KBM-7 (cell line): ENCODE data around the gene WFDC9.
"Not testable (repeated sequence)": the region's sequence is repeated elsewhere in the genome, so short reads cannot be mapped to it uniquely, and the experiment has no call there.

Experiments used
- DNase-seq: peaks from one replicate; pipeline ENCODE4 v3.0.0-alpha.2; 2015
- in situ Hi-C: fragments of 300-500 bp; cut with MboI; formaldehyde crosslinking; loops from 2 replicates; pipeline ENCODE4 v1.14.3; 2020; ENCODE audit warnings: low sequenced_read_pairs, low pct_unique_long_range_greater_than_20kb, mixed read lengths

Gene WFDC9

DNA sequence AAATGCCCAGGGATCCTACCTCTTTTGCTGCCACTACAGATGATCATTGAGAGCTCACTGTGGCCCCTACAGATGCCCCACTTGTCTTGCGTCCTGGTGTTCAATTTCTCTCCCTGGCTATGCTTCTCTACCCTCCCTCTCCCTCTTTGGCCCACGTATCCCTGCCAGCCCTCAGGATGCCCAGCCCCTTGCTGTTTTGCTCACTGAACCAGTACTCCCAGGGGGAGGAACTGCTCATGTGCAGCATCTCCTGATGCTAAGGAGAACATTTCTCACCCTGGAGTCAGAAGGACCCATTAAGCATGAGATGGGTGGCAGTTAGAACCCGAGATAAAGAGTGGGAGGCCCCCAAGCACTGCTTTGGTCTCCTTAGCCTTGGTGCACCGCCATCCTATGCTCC, at the start of gene WFDC9:
Gene WFDC9 (minus strand): TSS at position 101 of the 400 bp plus-strand sequence. CDS start 21,103 bp downstream, outside the sequence.
- DNase-seq, result no peak
- in situ Hi-C loops, result no loop called here

DNA sequence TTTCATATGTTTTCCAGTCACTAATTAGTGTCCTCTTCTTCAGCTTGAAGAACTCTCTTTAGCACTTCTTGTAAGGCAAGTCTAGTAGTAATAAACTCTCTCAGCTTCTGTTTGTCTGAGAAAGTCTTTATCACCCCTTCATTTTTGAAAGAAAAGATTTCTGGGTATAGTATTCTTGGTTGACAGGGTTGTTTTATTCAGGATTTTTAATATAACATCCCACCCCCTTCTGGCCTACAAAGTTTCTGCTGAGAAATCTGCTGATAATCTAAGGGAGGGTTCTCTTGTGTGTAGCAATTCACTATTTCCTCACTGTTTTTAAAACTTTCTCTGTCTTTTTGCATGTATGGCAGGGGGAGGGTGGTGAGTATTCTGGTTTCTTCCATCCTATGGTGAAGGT, 48.6 kb upstream of the WFDC9 start:
- in situ Hi-C loops, result no loop called here
- DNase-seq, result no peak

DNA sequence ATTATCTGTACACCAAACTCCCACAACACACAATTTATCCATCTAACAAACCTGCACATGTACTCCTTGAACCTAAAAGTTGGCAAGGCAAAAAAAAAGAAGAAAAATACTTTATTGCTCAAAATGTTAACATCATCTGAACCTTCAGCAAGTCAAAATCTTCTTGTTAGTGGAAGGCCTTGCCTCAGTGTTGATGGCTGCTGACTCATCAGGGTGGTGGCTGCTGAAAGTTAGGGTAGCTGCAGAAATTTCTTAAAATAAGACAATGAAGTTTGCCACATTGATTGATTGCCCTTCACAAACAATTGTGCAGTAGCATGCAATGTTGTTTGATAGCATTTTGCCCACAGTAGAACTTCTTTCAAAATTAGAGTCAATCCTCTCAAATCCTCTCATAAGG, 41.7 kb upstream of the WFDC9 start:
- DNase-seq, result no peak
- in situ Hi-C loops, result no loop called here

DNA sequence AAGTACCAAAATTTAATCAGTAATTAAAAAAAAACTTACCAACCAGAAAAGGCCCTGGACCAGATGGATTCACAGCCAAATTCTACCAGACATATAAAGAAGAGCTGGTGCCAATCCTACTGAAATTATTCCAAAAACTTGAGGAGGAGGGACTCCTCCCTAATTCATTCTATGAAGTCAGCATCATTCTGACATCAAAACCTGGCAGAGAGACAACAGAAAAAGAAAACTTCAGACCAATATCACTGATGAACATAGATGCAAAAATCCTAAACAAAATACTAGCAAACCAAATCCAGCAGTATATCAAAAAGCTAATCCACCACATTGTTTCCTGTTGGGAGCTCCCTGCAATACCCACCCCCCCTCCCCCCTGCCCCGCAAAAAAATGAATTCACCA, 39.1 kb upstream of the WFDC9 start, which contains the start of gene WFDC11:
Gene WFDC11 (minus strand): TSS at position 101 of the 400 bp plus-strand sequence. CDS start 19,639 bp downstream, outside the sequence.
- DNase-seq, result no peak
- in situ Hi-C loops, result no loop called here

DNA sequence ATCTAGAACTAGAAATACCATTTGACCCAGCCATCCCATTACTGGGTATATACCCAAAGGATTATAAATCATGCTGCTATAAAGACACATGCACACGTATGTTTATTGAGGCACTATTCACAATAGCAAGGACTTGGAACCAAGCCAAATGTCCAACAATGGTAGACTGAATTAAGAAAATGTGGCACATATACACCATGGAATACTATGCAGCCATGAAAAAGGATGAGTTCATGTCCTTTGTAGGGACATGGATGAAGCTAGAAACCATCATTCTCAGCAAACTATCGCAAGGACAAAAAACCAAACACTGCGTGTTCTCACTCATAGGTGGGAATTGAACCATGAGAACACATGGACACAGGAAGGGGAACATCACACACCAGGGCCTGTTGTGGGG, 26.0 kb upstream of the WFDC9 start:
- in situ Hi-C loops, DNase-seq: not testable (repeated sequence)

DNA sequence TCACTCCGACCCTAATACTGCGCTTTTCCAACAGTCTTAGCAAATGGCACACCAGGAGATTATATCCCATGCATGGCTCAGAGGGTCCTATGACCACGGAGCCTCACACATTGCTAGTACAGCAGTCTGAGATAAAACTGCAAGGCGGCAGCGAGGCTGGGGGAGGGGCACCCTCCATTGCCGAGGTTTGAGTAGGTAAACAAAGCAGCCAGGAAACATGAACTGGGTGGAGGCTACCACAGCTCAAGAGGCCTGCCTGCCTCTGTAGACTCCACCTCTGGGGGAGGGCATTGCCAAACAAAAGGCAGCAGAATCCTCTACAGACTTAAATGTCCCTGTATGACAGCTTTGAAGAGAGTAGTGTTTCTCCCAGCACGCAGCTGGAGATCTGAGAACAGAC, 20.6 kb upstream of the WFDC9 start:
- in situ Hi-C loops, result not testable (repeated sequence)

DNA sequence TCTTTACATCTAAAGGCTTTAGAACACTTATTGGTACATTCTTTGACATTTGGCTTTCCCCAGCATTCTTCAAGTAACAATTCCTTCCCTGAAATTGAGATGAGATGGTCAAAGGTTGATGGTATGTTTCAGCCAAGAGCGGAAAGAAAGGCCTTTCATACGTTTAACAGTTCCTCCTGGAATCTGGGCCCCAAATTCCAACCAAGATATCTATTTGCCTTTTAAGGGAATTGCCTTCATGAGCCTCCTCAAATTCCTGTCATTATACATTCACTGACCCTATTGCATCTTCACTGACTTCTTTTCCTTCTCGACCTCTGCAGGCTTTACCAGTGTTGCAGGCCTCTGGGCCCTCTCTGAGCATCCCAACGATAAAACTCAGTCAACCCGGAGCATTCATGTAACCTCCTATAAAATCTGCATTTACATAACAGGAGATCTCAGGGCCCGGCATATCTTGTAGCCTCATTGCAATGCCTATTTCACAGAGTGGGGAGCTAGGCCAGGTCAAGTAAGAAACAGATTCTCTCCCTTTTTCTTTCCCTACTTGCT, 18.3 kb upstream of the WFDC9 start:
- DNase-seq, result no peak
- in situ Hi-C loops, result no loop called here

More for the DNA sequence above, 20.6 kb upstream of the WFDC9 start:
- not testable (repeated sequence) for DNase-seq

DNA sequence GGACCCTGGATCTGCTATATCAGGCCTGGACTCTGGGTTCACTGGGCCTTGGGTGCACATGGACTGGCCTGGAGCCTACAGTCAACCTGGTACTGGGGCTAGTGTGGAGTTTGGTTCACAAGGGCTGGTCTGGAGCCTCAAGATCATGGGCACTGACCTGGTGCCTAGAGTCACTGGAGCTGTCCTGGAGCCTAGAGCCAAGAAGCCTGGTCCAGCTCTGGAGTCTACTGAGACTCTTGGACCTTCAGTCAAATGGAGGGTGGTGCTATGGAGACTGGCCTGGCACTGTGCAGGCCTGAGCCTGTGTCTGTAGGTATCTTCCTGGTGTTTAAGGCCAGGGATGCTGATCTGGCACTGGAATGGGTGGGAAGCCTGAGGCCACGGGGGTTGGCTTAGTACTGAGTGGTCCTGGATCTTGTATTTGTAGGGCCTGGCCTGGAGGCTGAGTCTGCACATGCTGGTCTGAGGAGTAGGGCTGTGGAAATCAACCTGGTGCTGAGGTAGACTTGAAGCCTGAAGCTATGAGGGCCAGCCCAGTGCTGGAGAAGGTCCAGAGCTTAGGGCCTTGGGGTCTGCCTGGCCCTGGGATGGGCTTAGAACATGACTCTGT, 16.5 kb upstream of the WFDC9 start:
- no peak for DNase-seq
- in situ Hi-C loops, result no loop called here

DNA sequence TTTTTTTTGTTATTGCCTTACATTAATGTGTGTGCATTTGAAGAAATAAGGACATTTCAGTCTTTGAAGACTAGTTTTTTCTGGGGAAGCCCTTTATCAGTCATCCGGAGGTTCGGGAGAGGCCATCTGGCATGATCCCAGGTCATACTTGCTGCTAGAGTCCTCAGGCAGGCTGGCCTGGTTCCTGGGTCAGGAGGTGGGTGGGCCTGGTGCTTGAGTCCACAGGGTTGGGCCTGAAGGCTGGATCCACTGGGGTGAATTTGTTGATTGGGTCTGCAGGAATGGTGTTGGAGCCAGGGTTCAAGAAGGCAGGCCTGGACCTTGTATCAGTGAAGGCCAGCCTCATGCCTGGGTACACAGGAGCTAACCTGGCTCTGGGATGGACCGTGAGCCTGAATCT, 15.8 kb upstream of the WFDC9 start:
- in situ Hi-C loops, result no loop called here

DNA sequence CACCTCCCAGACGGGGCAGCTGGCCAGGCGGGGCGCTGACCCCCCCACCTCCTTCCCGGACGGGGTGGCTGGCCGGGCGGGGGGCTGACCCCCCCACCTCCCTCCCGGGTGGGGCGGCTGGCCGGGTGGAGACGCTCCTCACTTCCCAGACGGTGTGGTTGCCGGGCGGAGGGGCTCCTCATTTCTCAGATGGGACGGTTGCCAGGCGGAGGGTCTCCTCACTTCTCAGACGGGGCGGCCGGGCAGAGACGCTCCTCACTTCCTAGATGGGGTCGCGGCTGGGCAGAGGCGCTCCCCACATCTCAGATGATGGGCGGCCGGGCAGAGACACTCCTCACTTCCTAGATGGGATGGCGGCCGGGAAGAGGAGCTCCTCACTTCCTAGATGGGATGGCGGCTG, 14.8 kb upstream of the WFDC9 start:
- DNase-seq, in situ Hi-C loops: not testable (repeated sequence)

More for the DNA sequence above, 15.8 kb upstream of the WFDC9 start:
- no peak for DNase-seq

DNA sequence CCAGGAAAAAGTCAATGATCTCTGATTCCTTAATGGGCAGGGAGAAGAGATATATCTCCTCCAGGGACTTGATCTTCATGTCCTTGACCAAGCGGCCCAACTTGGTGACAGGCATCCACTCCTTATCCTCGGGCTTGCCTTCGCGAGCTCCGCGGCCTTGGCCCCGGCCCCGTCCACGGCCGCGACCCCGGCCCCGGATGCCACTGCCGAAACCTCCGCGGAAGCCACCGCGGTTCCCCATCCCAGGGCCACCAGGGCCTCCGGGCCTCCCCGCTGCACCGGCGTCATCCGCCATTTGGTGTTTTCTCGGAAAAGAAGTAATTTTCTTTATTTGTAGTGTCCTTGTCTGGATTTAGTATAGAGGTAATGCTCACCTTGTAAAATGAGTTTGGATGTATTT, 10.0 kb upstream of the WFDC9 start:
- in situ Hi-C loops, DNase-seq: not testable (repeated sequence)

DNA sequence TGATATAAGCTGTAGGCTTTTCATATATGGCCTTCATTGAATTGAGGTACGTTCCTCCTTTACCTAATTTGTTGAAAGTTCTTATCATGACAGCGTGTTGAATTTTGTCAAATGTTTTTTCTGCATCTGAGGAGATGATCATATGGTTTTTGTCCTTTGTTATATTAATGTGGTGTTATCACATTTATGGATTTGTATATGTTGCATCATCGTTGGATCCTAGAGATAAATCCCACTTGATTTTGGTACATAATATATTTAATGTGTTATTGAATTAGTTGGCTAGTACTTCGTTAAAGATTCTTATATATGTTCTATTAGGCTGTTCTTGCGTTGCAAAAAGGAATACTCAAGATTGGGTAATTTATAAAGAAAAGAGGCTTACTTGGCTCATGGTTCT, 8.6 kb upstream of the WFDC9 start:
- in situ Hi-C loops, result no loop called here
- DNase-seq, result no peak

DNA sequence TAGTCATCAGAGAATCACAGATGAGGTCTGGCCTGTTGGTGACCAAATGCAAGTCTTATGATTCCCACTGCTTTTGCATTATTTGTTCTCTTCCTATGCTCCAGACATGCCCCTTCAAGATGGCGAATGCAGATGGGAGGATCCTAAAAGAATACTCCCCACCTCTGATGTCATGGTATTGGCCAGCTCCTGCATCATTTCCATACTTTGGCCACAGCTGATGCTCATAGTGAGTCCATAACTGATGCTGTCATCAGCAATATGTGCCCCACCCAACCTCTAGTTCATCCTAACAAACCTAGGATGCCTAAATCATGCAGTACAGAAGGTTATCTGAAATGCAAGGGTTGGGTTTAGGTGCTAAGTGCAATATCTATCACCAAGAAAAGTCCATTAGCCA, 5.4 kb upstream of the WFDC9 start:
- in situ Hi-C loops, result no loop called here
- no peak for DNase-seq

DNA sequence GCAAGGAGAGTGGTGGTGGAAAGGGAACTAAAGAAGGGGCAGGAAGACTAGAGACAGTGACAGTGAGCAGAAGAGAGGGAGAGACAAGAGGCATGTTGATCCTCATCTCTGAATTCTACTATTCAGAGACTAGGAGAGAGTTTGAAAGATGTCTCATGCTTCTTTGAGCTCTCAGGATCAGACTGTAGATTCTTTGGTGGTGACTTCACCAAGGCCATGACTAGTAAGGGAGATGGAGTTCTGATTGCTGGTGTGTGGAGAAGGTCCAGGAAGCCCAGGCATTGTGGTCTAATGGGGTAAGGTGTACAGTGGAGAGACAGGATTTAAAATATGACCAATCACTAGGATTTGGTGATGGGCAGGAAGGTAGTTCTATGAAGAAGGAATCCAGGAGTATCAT, 713 bp downstream of the WFDC9 start:
- DNase-seq, result no peak
- in situ Hi-C loops, result no loop called here

DNA sequence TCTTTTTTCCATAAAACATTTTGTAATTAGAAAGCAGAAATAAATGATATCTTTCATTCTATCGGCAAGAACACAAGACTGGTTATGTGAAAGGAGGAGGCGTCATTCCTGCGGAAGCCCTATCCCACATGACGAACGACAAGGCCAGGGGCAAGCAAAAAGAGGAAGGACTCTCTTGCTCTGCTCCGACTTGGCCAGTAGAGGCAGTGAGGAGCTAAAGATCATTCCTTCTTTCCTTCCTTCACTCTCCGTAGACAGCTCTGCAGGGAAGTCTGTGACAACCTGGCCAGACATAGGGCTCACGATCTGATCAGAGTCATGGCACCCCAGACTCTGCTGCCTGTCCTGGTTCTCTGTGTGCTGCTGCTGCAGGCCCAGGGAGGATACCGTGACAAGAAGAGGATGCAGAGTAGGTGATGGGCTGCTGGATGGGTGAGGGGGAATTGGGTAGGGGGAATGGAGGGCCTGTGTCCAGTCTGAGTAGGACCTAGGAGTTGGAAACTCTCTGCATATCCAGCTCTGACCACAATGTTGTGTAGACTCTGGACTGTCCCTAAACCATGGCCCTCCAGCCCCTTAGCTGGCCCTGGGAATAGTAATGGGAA, 1.5 kb downstream of the WFDC9 start, which contains the start of gene WFDC10A:
Gene WFDC10A (plus strand): TSS at position 244 of the 605 bp plus-strand sequence. CDS start 75 bp downstream, at position 319.
- in situ Hi-C loops, result no loop called here
- peak; percentile 72 for DNase-seq

DNA sequence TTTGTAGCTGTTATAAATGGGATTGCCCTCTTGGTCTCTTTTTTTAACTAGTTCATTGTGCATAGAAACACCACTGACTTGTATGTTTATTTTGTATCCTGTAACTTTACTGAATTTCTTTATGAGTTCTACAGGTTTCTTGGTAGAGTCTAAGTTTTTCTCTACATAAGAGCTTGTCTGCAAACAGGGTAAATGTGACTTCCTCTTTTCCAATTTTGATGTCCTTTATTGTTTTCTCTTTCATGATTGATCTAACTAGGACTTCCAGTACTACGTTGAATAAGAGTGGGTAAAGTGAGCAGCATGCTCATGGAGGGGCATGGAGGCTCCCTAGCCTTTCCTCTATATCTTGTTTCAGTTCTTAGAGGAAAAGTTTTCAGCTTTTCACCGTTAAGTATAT, 4.5 kb downstream of the WFDC9 start:
- DNase-seq, result no peak
- in situ Hi-C loops, result no loop called here

DNA sequence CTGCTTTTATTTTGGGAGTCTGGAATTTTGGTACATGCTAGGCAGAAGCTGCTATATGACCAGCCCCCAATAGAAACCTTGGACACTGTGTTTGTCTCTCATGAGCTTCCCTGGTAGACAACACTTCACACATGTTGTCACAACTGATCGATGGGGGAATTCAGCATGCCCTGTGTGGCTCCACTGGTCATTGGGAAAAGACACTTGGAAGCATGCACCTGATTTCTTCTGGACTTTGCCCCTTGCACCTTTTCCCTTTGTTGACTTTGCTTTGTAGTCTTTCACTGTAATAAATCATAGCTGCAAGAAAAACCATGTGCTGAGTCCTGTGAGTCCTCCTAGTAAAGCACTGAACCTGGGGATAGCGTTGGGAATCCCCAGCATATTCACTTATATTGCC, 9.5 kb downstream of the WFDC9 start:
- in situ Hi-C loops, result loop anchor here (25.0 kb wide), 1 partner anchor 141 kb away; no protein-coding TSS in a partner anchor
- no peak for DNase-seq

DNA sequence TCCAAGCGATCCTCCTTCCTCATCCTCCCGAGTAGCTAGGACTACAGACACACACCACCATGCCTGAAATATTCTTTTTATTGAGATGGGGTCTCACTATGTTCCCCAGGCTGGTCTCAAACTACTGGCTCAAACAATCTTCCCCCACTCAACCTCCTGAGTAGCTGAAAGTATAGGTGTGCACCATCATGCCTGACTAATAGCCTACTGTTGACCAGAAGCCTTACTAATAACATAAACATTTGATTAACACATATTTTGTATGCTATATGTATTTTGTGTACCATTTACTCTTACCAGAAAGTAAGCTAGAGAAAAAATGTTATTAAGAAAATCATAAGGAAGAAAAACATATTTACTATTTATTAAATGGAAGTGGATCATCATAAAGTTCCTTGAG, 13.5 kb downstream of the WFDC9 start:
- in situ Hi-C loops, result loop anchor here (25.0 kb wide), 1 partner anchor 145 kb away; no protein-coding TSS in a partner anchor
- DNase-seq, result no peak

DNA sequence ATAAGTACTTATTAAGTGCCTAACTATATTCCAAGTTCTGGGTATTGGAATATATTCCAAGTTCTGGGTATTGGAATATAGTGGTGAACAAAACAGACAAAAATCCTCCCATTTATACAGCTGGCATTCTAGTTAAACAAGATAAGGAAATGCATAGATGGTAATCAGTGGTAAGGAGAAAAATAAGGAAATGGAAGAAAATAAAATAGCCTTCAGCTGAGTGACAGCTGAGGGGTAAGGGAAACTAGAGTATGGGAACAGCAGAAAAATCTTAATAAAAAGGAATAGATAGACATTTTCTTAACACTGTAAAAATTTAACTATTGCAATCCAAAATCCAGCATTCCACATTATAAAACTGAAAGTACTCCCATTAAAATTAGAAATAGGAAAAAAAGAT, 18.8 kb downstream of the WFDC9 start:
- no peak for DNase-seq
- in situ Hi-C loops, result loop anchor here (25.0 kb wide), 1 partner anchor 150 kb away; no protein-coding TSS in a partner anchor

DNA sequence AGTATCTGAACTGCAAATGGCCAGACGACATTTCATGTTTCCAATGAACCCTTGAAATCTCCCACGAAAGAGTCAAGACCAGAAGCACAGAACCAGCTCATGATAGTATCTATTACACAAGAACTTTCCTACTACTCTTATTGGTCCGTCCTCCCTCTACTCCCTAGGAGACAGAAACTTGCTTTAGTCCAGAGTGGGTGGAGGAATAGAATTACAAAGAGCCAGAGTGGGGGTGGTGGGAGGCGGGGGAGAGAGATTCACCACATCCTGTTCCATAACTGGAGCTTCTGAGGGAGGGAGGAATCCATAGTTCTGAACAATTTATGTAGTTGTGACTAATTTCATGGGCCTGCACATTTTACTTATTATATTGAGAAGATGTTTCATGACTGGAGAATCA, 20.0 kb downstream of the WFDC9 start:
- DNase-seq, result peak; percentile 20
- in situ Hi-C loops, result loop anchor here (25.0 kb wide), 1 partner anchor 151 kb away; no protein-coding TSS in a partner anchor
